Measurements from ENCODE around the gene L1TD1. TPM values are rescaled to one million over a fixed set of nuclear protein-coding genes. Genes with fewer than 3 reads are reported as not detected.

L1TD1 gene
- total and polyA plus RNA-seq, 2 of the 13 experiments (the other 11 are each of a cell fraction or from before 2014, with no cell fraction given): not detected

DNA sequence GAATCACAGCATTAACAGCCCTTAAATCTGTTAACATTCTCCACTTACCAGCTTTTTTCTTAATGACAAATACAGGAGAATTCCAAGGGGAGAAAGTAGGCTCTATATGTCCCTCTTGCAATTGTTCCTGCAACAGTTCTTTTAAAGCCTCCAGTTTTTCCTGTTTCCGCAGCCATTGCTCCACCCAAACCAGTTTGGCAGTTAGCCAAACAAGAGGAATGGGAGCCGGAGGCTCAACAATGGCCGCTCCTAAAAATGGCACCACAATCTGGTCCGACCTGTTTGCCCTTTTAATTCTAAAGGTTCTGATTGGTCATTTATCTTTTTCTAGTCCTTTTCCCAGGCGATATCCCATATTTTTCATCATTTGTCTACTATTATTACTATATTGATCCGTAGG lies 14.0 kb upstream of the L1TD1 start (continued):
- TF ChIP-seq CREM (IDR thresholded peaks at IDR 0.05) (no peak), CREM (CRISPR knock-in tag; IDR thresholded peaks at IDR 0.05) (no peak), SRSF1 (optimal IDR thresholded peaks at IDR 0.05; ENCODE audit: low read depth, low read length) (no peak), GTF3A (CRISPR knock-in tag; conservative IDR thresholded peaks at IDR 0.05) (no peak), KDM5A (IDR thresholded peaks at IDR 0.05; ENCODE audit: borderline replicate concordance, low read length) (no peak), ZNF101 (CRISPR knock-in tag; IDR thresholded peaks at IDR 0.05; ENCODE audit: borderline replicate concordance, low read depth) (no peak), TSC22D2 (CRISPR knock-in tag; IDR thresholded peaks at IDR 0.05; ENCODE audit: borderline replicate concordance) (no peak), ZFX (CRISPR knock-in tag; IDR thresholded peaks at IDR 0.05; ENCODE audit: low read depth) (no peak), ZNF83 (CRISPR knock-in tag; IDR thresholded peaks at IDR 0.05; ENCODE audit: borderline replicate concordance) (no peak), MTA3 (CRISPR knock-in tag; IDR thresholded peaks at IDR 0.05) (no peak), NFATC3 (CRISPR knock-in tag; IDR thresholded peaks at IDR 0.05) (no peak), PRPF4 (IDR thresholded peaks at IDR 0.05; ENCODE audit: low read depth, low read length, poor library complexity, severe bottlenecking) (no peak)

DNA sequence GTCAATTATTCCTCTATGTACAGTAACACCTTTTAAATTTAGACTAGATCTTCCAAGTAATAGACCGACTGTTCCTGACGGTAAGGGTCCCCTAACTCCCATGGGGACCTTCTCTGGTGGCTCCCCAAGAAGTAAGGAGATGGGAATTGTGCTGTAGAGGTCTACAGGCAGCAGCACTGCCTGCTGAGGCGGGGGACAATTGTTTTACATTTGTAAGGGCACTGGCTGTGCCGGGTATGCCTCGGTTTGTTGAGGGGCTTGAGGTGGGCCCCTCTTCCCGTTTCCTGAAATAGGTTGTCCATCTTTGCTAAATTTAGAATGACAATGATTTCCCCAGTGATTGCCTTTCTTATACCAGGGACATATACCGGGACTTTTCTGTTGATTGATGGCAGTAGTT lies 13.1 kb upstream of the L1TD1 start:
- ATAC-seq: no peak
- in situ Hi-C loops (cut with HindIII; ENCODE audit: extremely low pct_ligation_motif_present, low pct_unique_long_range_greater_than_20kb): no loop called here
- DNase-seq (ENCODE audit: low spot score): no peak
- H3K4me1 ChIP-seq (ENCODE audit: insufficient read depth, low read length): no peaks in the 10 kb centered on the region
- no peak overlapping the region for H3K4me3 ChIP-seq (replicated peaks in 1 of 3; ENCODE audit: insufficient read depth in 1 of 3, low read depth in 2 of 3, low read length in 3 of 3)
- H3K27me3 ChIP-seq (ENCODE audit: control insufficient read depth in 1 of 2, insufficient read depth in 2 of 2, low read length in 2 of 2): peaks cover 0 to 3% of the 10 kb centered on the region in 2 experiments; a peak in 1 of 5 replicates
- no peaks in the 10 kb centered on the region for H3K36me3 ChIP-seq (replicated peaks in 1 of 2; ENCODE audit: control insufficient read depth in 1 of 2, insufficient read depth in 2 of 2, low read length in 2 of 2)
- BruUV-seq (replicated peaks): no TSS peak
- H3K9ac ChIP-seq (ENCODE audit: insufficient read depth, low read depth, low read length): no peak overlapping the region
- no peak overlapping the region for H3K4me2 ChIP-seq (ENCODE audit: low read depth, low read length)
- H3K27ac ChIP-seq (ENCODE audit: extremely low read length, insufficient read depth, low read length): no peak overlapping the region
- POLR2A ChIA-PET: no interaction called here
- no peak for FAIRE-seq
- 64% methylated on average over 3 of the region's 7 CpGs for WGBS (ENCODE audit: low lambda C conversion rate)
- intact Hi-C loops (cut with micrococcal nuclease; ENCODE audit: unreplicated experiment): no loop called here
- no peak overlapping the region for H2AFZ ChIP-seq (ENCODE audit: low read length)
- CTCF ChIA-PET (ENCODE audit: low intra/inter-chr PET ratio, low total read pairs): no interaction called here
- no peaks in the 10 kb centered on the region for H3K79me2 ChIP-seq (ENCODE audit: insufficient read depth, low read length)
- H4K20me1 ChIP-seq (ENCODE audit: insufficient read depth, low read length): no peaks in the 10 kb centered on the region
- H3K9me3 ChIP-seq (ENCODE audit: low read length): no peaks in the 10 kb centered on the region
- TF ChIP-seq, protein P1, sequence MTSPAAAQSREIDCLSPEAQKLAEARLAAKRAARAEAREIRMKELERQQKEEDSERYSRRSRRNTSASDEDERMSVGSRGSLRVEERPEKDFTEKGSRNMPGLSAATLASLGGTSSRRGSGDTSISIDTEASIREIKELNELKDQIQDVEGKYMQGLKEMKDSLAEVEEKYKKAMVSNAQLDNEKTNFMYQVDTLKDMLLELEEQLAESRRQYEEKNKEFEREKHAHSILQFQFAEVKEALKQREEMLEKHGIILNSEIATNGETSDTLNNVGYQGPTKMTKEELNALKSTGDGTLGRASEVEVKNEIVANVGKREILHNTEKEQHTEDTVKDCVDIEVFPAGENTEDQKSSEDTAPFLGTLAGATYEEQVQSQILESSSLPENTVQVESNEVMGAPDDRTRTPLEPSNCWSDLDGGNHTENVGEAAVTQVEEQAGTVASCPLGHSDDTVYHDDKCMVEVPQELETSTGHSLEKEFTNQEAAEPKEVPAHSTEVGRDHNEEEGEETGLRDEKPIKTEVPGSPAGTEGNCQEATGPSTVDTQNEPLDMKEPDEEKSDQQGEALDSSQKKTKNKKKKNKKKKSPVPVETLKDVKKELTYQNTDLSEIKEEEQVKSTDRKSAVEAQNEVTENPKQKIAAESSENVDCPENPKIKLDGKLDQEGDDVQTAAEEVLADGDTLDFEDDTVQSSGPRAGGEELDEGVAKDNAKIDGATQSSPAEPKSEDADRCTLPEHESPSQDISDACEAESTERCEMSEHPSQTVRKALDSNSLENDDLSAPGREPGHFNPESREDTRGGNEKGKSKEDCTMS (CRISPR knock-in tag; conservative IDR thresholded peaks at IDR 0.05): no peak
- no peak for TF ChIP-seq ZNF780A (CRISPR knock-in tag; IDR thresholded peaks at IDR 0.05)
- no peak for TF ChIP-seq ZNF3 (CRISPR knock-in tag; IDR thresholded peaks at IDR 0.05)
- TF ChIP-seq MYC (CRISPR knock-in tag; IDR thresholded peaks at IDR 0.05; ENCODE audit: borderline replicate concordance): no peak
- TF ChIP-seq PRMT3 (CRISPR knock-in tag; IDR thresholded peaks at IDR 0.05; ENCODE audit: borderline replicate concordance, low read depth): no peak
- TF ChIP-seq, protein P2, sequence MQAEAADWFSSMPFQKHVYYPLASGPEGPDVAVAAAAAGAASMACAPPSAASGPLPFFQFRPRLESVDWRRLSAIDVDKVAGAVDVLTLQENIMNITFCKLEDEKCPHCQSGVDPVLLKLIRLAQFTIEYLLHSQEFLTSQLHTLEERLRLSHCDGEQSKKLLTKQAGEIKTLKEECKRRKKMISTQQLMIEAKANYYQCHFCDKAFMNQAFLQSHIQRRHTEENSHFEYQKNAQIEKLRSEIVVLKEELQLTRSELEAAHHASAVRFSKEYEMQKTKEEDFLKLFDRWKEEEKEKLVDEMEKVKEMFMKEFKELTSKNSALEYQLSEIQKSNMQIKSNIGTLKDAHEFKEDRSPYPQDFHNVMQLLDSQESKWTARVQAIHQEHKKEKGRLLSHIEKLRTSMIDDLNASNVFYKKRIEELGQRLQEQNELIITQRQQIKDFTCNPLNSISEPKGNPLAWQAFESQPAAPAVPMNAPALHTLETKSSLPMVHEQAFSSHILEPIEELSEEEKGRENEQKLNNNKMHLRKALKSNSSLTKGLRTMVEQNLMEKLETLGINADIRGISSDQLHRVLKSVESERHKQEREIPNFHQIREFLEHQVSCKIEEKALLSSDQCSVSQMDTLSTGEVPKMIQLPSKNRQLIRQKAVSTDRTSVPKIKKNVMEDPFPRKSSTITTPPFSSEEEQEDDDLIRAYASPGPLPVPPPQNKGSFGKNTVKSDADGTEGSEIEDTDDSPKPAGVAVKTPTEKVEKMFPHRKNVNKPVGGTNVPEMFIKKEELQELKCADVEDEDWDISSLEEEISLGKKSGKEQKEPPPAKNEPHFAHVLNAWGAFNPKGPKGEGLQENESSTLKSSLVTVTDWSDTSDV (CRISPR knock-in tag; IDR thresholded peaks at IDR 0.05): no peak
- no peak for TF ChIP-seq ZNF83 (CRISPR knock-in tag; IDR thresholded peaks at IDR 0.05; ENCODE audit: borderline replicate concordance)
- TF ChIP-seq ZNF30 (CRISPR knock-in tag; IDR thresholded peaks at IDR 0.05): no peak
- no peak for TF ChIP-seq ZNF567 (CRISPR knock-in tag; IDR thresholded peaks at IDR 0.05; ENCODE audit: borderline replicate concordance)
- TF ChIP-seq ZNF160 (CRISPR knock-in tag; IDR thresholded peaks at IDR 0.05): no peak
- no peak for TF ChIP-seq ZNF121 (CRISPR knock-in tag; IDR thresholded peaks at IDR 0.05)
